Neural progenitor cell (in vitro differentiated cells): ENCODE measurements around the gene CARD11.

ENCODE experiments used
- EZH2phosphoT487 ChIP-seq: fragments of 200-600 bp; sonication (generic); IDR thresholded peaks from 2 replicates; pipeline ENCODE4 v1.6.1; 2017; ENCODE audit warnings: antibody characterized with exemption
- TF ChIP-seq, protein P1 (sequence below): fragments of 200-600 bp; sonication (generic); IDR thresholded peaks from 2 replicates; pipeline ENCODE4 v1.5.1; 2017; ENCODE audit warnings: antibody characterized with exemption, mild to moderate bottlenecking

DNA sequence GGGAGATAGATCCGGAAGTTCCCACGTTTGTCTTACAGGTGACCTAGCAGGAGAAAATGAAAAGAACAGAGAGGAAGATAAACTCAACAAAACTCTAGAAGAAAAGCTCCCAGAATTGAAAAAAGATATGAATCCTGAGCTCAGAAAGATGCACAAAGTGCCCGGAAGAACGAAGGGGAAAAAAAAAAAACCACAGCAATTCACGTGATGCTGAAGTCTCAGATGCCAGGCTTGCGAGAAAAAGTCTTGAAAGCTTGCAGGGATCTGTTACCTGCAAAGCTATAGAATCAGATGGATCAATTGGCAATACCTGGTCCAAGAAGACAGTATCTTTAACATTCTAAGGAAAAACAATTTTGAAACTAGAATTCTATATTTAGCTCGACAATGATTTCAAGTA, 33.5 kb downstream of the CARD11 start:
- TF ChIP-seq, protein P1, sequence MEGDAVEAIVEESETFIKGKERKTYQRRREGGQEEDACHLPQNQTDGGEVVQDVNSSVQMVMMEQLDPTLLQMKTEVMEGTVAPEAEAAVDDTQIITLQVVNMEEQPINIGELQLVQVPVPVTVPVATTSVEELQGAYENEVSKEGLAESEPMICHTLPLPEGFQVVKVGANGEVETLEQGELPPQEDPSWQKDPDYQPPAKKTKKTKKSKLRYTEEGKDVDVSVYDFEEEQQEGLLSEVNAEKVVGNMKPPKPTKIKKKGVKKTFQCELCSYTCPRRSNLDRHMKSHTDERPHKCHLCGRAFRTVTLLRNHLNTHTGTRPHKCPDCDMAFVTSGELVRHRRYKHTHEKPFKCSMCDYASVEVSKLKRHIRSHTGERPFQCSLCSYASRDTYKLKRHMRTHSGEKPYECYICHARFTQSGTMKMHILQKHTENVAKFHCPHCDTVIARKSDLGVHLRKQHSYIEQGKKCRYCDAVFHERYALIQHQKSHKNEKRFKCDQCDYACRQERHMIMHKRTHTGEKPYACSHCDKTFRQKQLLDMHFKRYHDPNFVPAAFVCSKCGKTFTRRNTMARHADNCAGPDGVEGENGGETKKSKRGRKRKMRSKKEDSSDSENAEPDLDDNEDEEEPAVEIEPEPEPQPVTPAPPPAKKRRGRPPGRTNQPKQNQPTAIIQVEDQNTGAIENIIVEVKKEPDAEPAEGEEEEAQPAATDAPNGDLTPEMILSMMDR, result no peak
- TF ChIP-seq EZH2phosphoT487, result no peak
